ENCODE measurements around the gene LGALS7.

The LGALS7 gene

GRCh38 chr19:38725469-38726283, 47.6 kb downstream of the LGALS7 start:
- TF ChIP-seq CEBPB (IDR thresholded peaks at IDR 0.05) = no peak
- TF ChIP-seq YY1 (IDR thresholded peaks at IDR 0.05; ENCODE audit: low read depth) = no peak
- TF ChIP-seq ZBTB7A (IDR thresholded peaks at IDR 0.05; ENCODE audit: low read depth) = no peak
- no peak for TF ChIP-seq NFIC (IDR thresholded peaks at IDR 0.05)
- TF ChIP-seq CREB1 (IDR thresholded peaks at IDR 0.05; ENCODE audit: low read depth) = no peak
- no peak for TF ChIP-seq USF1 (IDR thresholded peaks at IDR 0.05)
- TF ChIP-seq REST (IDR thresholded peaks at IDR 0.05; ENCODE audit: low read depth) = no peak
- no peak for TF ChIP-seq EGR1 (IDR thresholded peaks at IDR 0.05)
- no peak for TF ChIP-seq EP300 (IDR thresholded peaks at IDR 0.05; ENCODE audit: borderline replicate concordance)

GRCh38 chr19:38723990-38724854, 49.1 kb downstream of the LGALS7 start:
- TF ChIP-seq TCF12 (IDR thresholded peaks at IDR 0.05; ENCODE audit: low read depth) = no peak
- TF ChIP-seq YY1 (IDR thresholded peaks at IDR 0.05; ENCODE audit: low read depth) = no peak
- TF ChIP-seq TEAD4 (IDR thresholded peaks at IDR 0.05) = no peak
- no peak for TF ChIP-seq EGR1 (IDR thresholded peaks at IDR 0.05)
- no peak for TF ChIP-seq MAX (IDR thresholded peaks at IDR 0.05)
- TF ChIP-seq CEBPB (IDR thresholded peaks at IDR 0.05) = no peak
- no peak for TF ChIP-seq NFIC (IDR thresholded peaks at IDR 0.05)
- TF ChIP-seq REST (IDR thresholded peaks at IDR 0.05; ENCODE audit: low read depth) = no peak
- TF ChIP-seq RAD21 (IDR thresholded peaks at IDR 0.05; ENCODE audit: low read depth) = no peak
- TF ChIP-seq EP300 (IDR thresholded peaks at IDR 0.05; ENCODE audit: borderline replicate concordance) = no peak
- TF ChIP-seq USF1 (IDR thresholded peaks at IDR 0.05) = no peak
- no peak for TF ChIP-seq FOXM1 (IDR thresholded peaks at IDR 0.05; ENCODE audit: borderline replicate concordance, low read depth)
- no peak for TF ChIP-seq CREB1 (IDR thresholded peaks at IDR 0.05; ENCODE audit: low read depth)
- no peak for TF ChIP-seq ZBTB7A (IDR thresholded peaks at IDR 0.05; ENCODE audit: low read depth)
- TF ChIP-seq TAF1 (IDR thresholded peaks at IDR 0.05; ENCODE audit: low read depth) = no peak

- TF ChIP-seq FOXM1 (IDR thresholded peaks at IDR 0.05; ENCODE audit: borderline replicate concordance, low read depth) (no peak), NFIC (IDR thresholded peaks at IDR 0.05) (no peak), TCF12 (IDR thresholded peaks at IDR 0.05; ENCODE audit: low read depth) (no peak), CREB1 (IDR thresholded peaks at IDR 0.05; ENCODE audit: low read depth) (no peak), ZBTB7A (IDR thresholded peaks at IDR 0.05; ENCODE audit: low read depth) (no peak), TAF1 (IDR thresholded peaks at IDR 0.05; ENCODE audit: low read depth) (no peak), EP300 (IDR thresholded peaks at IDR 0.05; ENCODE audit: borderline replicate concordance) (no peak), MAX (IDR thresholded peaks at IDR 0.05) (no peak), CEBPB (IDR thresholded peaks at IDR 0.05) (no peak), REST (IDR thresholded peaks at IDR 0.05; ENCODE audit: low read depth) (no peak), USF1 (IDR thresholded peaks at IDR 0.05) (no peak)
These were observed 49.7 kb downstream of the LGALS7 start for GRCh38 chr19:38723606-38723965.
